Chondrocyte (in vitro differentiated cells): ENCODE measurements around the gene BRDT. TPM values are rescaled to one million over a fixed set of nuclear protein-coding genes. Genes with fewer than 3 reads are reported as not detected.

Source experiments
- DNase-seq: peaks from one replicate; pipeline ENCODE4 v3.0.0; 2021; ENCODE audit warnings: mixed read lengths, low spot score
- H3K27ac Mint-ChIP-seq: one replicate; pipeline ENCODE4 v1.8.0; 2021; ENCODE audit warnings: mild to moderate bottlenecking, moderate library complexity, mixed read lengths; ENCODE audit not compliant: unreplicated experiment
- H3K27me3 Mint-ChIP-seq: 2 replicates; pipeline ENCODE4 v1.8.0; 2021; ENCODE audit warnings: low read depth, mixed read lengths
- H3K36me3 Mint-ChIP-seq: 2 replicates; pipeline ENCODE4 v1.8.0; 2021; ENCODE audit warnings: low read depth, mixed read lengths
- H3K4me1 Mint-ChIP-seq: 2 replicates; pipeline ENCODE4 v1.8.0; 2021; ENCODE audit warnings: low read depth, mild to moderate bottlenecking, mixed read lengths
- H3K4me3 Mint-ChIP-seq: one replicate; pipeline ENCODE4 v1.8.0; 2021; ENCODE audit warnings: mild to moderate bottlenecking, moderate library complexity, mixed read lengths; ENCODE audit not compliant: unreplicated experiment
- H3K9me3 Mint-ChIP-seq: 2 replicates; pipeline ENCODE4 v1.8.0; 2021; ENCODE audit warnings: low read depth, mixed read lengths
- CTCF ChIP-seq: fragments of 200-600 bp; sonication (generic); IDR thresholded peaks from 2 replicates; pipeline ENCODE4 v1.5.0; 2021; ENCODE audit warnings: antibody characterized with exemption, mild to moderate bottlenecking, moderate library complexity
- total RNA-seq: library from RNA; stranded (reverse); gene quantifications from 3 replicates; pipeline ENCODE4 v1.2.1, GENCODE V29; 2021

BRDT gene
- total RNA-seq, 1 donor from 2014 or later = not detected

GRCh38 chr1:91948097-91948496 lies 1.1 kb upstream of the BRDT start:
- Mint-ChIP-seq H3K4me3 (no peak overlapping the region), H3K27ac (no peak overlapping the region), H3K4me1 (no peaks in the 10 kb centered on the region), H3K36me3 (no peaks in the 10 kb centered on the region), H3K27me3 (no peaks in the 10 kb centered on the region), H3K9me3 (no peaks in the 10 kb centered on the region)
- TF ChIP-seq CTCF = no peak
- DNase-seq = no peak

GRCh38 chr1:91948501-91949355 lies 473 bp upstream of the BRDT start:
- no peaks in the 10 kb centered on the region for H3K36me3 Mint-ChIP-seq
- no peak for TF ChIP-seq CTCF
- H3K4me3 Mint-ChIP-seq = no peak overlapping the region
- no peaks in the 10 kb centered on the region for H3K9me3 Mint-ChIP-seq
- no peak overlapping the region for H3K27ac Mint-ChIP-seq
- no peaks in the 10 kb centered on the region for H3K4me1 Mint-ChIP-seq
- H3K27me3 Mint-ChIP-seq = no peaks in the 10 kb centered on the region
- DNase-seq = peak; percentile 91

- no peak for TF ChIP-seq CTCF
- DNase-seq = no peak
- Mint-ChIP-seq H3K9me3 (no peaks in the 10 kb centered on the region), H3K27me3 (no peaks in the 10 kb centered on the region), H3K4me1 (no peaks in the 10 kb centered on the region), H3K36me3 (no peaks in the 10 kb centered on the region), H3K4me3 (no peak overlapping the region), H3K27ac (no peak overlapping the region)
Observed at GRCh38 chr1:91952187-91952586, 3.0 kb downstream of the BRDT start.

GRCh38 chr1:91958926-91959325 lies 9.7 kb downstream of the BRDT start:
- no peak for TF ChIP-seq CTCF
- Mint-ChIP-seq H3K36me3 (no peaks in the 10 kb centered on the region), H3K27ac (no peak overlapping the region), H3K4me3 (no peak overlapping the region), H3K27me3 (no peaks in the 10 kb centered on the region), H3K9me3 (no peaks in the 10 kb centered on the region), H3K4me1 (no peaks in the 10 kb centered on the region)
- DNase-seq = no peak

GRCh38 chr1:91968334-91968733 lies 19.1 kb downstream of the BRDT start:
- DNase-seq = no peak
- H3K4me3 Mint-ChIP-seq = no peak overlapping the region
- no peaks in the 10 kb centered on the region for H3K36me3 Mint-ChIP-seq
- H3K27ac Mint-ChIP-seq = no peak overlapping the region
- H3K27me3 Mint-ChIP-seq = no peaks in the 10 kb centered on the region
- TF ChIP-seq CTCF = no peak
- no peaks in the 10 kb centered on the region for H3K9me3 Mint-ChIP-seq
- H3K4me1 Mint-ChIP-seq = peaks cover 4% of the 10 kb centered on the region
